Thoracic aorta (tissue), 2 donors: ENCODE data around the gene TRIB2. TPM values are rescaled to one million over a fixed set of nuclear protein-coding genes. Genes with fewer than 3 reads are reported as not detected.

Experiments
- ATAC-seq: fragments of 150-250 bp; one replicate; pipeline ENCODE4 v1.8.0; 2017; ENCODE audit warnings: low read depth; ENCODE audit not compliant: insufficient number of reproducible peaks, low FRiP score
- DNase-seq: peaks from one replicate; pipeline ENCODE4 v3.0.0-alpha.2; 2020; ENCODE audit warnings: low spot score
- H3K27ac ChIP-seq, 2 donors: fragments of 200-600 bp; sonication (generic); 1 replicate in 1 of 2; 2 replicates in 1 of 2; pipeline ENCODE4 v1.5.1; 2016; ENCODE audit warnings: mild to moderate bottlenecking in 2 of 2, moderate library complexity in 2 of 2
- H3K27me3 ChIP-seq: fragments of 200-600 bp; sonication (generic); replicated peaks from 2 replicates; pipeline ENCODE4 v1.6.0; 2016; ENCODE audit warnings: mild to moderate bottlenecking; ENCODE audit not compliant: insufficient read depth
- H3K36me3 ChIP-seq: fragments of 200-600 bp; sonication (generic); one replicate; pipeline ENCODE4 v1.5.1; 2016
- H3K4me1 ChIP-seq, 2 donors: fragments of 200-600 bp; sonication (generic); 1 replicate in 1 of 2; 2 replicates in 1 of 2; pipeline versions ENCODE4 v1.5.1 to v1.6.0; 2016; ENCODE audit warnings: low read depth in 2 of 2, mild to moderate bottlenecking in 1 of 2; ENCODE audit not compliant: control insufficient read depth in 1 of 2
- H3K4me3 ChIP-seq: fragments of 200-600 bp; sonication (generic); 2 replicates; pipeline ENCODE4 v1.5.1; 2016; ENCODE audit warnings: mild to moderate bottlenecking
- H3K9me3 ChIP-seq: fragments of 200-600 bp; sonication (generic); 2 replicates; pipeline ENCODE4 v1.5.1; 2016
- total RNA-seq, 2 donors: library from RNA; depleted of rRNA; stranded (reverse); fragments of >200 nt; gene quantifications; one replicate each; pipeline versions ENCODE4 v1.1.0 to v1.2.3, GENCODE V29; 2016
- TF ChIP-seq, protein P1 (sequence below): fragments of 200-600 bp; sonication (generic); IDR thresholded peaks from one replicate; pipeline ENCODE4 v1.5.1; 2019; ENCODE audit warnings: antibody characterized with exemption

TRIB2 gene
- total RNA-seq, 2 donors from 2014 or later, result 81.4 to 85.6 TPM

DNA sequence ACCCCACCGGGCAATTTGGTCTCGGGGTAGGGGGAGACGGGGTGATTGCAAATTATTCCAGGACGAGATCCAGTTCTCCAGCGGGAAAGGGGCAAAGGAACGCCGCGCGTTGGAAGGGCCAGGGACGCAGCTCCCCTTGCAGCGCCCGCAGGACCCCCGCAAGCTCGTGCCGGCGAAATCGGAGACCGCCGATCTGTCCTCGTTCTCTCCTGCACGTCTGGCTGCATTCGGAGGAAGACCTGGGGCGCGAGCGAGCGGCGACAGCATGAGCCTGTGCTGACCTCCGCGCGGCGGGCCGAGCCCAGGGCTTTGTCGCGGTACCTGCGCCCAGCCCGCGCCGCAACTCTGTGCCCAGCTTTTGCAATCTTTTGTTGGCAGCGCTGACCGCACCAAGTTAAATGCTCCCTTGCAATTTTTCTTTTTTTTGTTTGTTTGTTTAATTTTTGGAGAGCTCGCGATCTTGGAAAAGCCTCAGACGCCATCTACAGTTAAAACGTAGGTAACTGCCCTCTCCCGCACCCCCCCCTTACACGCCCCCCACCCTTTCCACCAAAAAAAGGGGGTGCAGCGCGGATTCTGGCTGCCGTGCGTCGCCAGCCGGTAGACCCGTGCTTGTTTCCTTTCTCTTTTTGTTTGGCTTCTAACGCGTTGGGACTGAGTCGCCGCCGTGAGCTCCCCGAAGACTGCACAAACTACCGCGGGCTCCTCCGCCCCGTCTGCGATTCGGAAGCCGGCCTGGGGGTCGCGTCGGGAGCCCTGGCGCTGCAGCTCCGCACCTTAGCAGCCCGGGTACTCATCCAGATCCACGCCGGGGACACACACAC is 667 bp downstream of the TRIB2 start:
- peaks cover 26 to 56% of the 10 kb centered on the region in 2 donors for H3K4me1 ChIP-seq
- DNase-seq (no peak), ATAC-seq (no peak)

GRCh38 chr2:12718015-12718671 is 1.4 kb downstream of the TRIB2 start:
- TF ChIP-seq, protein P1, sequence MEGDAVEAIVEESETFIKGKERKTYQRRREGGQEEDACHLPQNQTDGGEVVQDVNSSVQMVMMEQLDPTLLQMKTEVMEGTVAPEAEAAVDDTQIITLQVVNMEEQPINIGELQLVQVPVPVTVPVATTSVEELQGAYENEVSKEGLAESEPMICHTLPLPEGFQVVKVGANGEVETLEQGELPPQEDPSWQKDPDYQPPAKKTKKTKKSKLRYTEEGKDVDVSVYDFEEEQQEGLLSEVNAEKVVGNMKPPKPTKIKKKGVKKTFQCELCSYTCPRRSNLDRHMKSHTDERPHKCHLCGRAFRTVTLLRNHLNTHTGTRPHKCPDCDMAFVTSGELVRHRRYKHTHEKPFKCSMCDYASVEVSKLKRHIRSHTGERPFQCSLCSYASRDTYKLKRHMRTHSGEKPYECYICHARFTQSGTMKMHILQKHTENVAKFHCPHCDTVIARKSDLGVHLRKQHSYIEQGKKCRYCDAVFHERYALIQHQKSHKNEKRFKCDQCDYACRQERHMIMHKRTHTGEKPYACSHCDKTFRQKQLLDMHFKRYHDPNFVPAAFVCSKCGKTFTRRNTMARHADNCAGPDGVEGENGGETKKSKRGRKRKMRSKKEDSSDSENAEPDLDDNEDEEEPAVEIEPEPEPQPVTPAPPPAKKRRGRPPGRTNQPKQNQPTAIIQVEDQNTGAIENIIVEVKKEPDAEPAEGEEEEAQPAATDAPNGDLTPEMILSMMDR, result no peak
- H3K27me3 ChIP-seq, result no peaks in the 10 kb centered on the region
- peak overlapping the region; percentile 92 for H3K4me3 ChIP-seq
- H3K27ac ChIP-seq, result peak overlapping the region; percentile 85 to 87
- H3K9me3 ChIP-seq, result no peaks in the 10 kb centered on the region
- H3K4me1 ChIP-seq, result peaks cover 32 to 61% of the 10 kb centered on the region in 2 donors
- H3K36me3 ChIP-seq, result no peaks in the 10 kb centered on the region
- DNase-seq (no peak), ATAC-seq (no peak)

More for the DNA sequence above, 667 bp downstream of the TRIB2 start:
- H3K36me3 ChIP-seq, result no peaks in the 10 kb centered on the region
- TF ChIP-seq, protein P1, result peak; percentile 36
- H3K4me3 ChIP-seq, result peak overlapping the region; percentile 92
- no peaks in the 10 kb centered on the region for H3K27me3 ChIP-seq
- peak overlapping the region; percentile 85 to 87 for H3K27ac ChIP-seq
- no peaks in the 10 kb centered on the region for H3K9me3 ChIP-seq

DNA sequence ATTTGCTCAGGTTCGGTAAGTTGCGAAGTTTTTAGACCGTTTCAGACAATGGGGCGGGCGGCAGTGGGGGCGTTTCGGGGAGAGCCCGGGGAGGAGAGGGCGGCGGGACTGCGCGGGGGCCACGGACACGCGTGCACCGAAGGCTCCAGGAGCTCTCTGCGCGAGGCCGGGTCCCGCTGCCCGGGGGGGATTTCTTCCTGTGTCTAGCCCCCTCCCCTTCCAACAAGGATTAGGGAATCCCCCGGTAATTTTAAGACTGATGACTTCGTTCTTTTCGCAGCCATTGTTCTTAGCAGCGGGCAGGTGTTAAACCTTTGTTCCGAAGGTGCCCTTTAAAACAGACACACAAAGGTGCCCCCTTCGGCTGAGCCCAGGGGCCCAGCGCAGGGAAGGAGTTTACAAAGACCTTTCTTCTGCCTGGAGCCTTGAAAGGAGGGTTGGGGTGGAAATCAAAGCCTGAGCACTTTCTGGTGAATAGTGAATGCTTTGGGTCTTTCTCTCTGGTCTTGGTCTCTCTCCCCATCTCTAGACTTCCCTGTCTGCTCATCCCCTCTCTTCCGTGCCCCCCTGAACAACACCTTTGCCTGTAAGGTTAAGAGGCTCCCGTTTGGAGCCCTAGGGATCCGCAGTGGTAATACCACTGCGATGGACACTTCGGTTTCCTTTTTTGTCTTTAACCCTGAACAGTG is 2.1 kb downstream of the TRIB2 start:
- H3K27me3 ChIP-seq, result no peaks in the 10 kb centered on the region
- no peak for DNase-seq
- no peak for ATAC-seq
- H3K36me3 ChIP-seq, result no peaks in the 10 kb centered on the region
- peak overlapping the region; percentile 92 for H3K4me3 ChIP-seq
- H3K27ac ChIP-seq, result peak overlapping the region; percentile 85 to 87
- H3K4me1 ChIP-seq, result peaks cover 32 to 61% of the 10 kb centered on the region in 2 donors
- H3K9me3 ChIP-seq, result no peaks in the 10 kb centered on the region
- TF ChIP-seq, protein P1, result no peak

DNA sequence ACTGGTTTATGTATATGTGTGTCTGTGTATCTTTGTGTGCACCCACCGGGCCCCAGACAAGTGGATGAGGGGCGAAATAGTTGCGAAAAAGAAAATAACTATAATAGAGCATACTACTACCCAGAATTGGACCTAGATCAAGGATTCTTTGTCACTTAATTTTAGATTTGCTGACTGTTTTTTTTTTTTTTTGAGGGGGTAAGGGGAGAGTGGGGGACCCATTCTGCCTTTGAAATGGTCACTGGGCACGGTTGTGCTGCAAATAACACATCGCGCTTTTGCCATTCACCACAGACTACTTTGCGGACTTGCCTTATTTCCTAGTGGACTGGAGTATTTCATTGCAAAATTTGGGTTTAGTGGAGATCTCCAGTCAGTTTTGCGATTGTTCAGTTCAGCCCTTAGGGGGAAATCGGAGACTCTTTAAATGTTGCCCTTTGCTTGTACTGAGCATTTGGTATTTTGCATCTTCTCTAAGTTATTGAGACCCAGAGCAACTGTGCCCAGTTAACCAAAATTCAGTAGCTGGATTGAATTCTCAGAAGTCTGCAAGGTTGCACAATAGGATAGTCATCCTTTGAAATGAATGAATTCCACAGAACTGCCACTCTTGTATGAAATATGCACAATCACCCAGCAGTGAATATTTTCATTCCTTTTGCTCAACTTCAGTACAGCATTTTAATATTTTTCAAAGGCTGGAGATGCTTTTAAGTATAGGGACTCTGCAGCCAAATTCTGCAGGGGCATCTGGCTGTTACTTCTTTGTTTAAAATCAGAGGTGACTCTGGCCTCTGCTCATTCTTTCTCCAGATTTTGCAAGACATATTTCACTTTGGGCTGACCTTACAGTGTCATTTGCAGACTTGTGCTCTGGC is 2.9 kb downstream of the TRIB2 start:
- DNase-seq (no peak), ATAC-seq (no peak)
- TF ChIP-seq, protein P1, result no peak
- Histone ChIP-seq H3K27ac (peak overlapping the region; percentile 85 to 87), H3K4me1 (peaks cover 33 to 62% of the 10 kb centered on the region in 2 donors), H3K27me3 (no peaks in the 10 kb centered on the region), H3K36me3 (no peaks in the 10 kb centered on the region), H3K9me3 (no peaks in the 10 kb centered on the region), H3K4me3 (peak overlapping the region; percentile 92)
